ENCODE data around the gene PDCD1.
A peak's percentile ranks its signal among the peaks of the same experiment; 100 is the strongest.

The PDCD1 gene

GRCh38 chr2:241864850-241865213 lies 6.1 kb upstream of the PDCD1 start (continued):
- no peak for TF ChIP-seq ZNF549 (tag by site-specific recombination; IDR thresholded peaks at IDR 0.05)
- no peak for TF ChIP-seq ZNF366 (tag by site-specific recombination; conservative IDR thresholded peaks at IDR 0.05)

DNA sequence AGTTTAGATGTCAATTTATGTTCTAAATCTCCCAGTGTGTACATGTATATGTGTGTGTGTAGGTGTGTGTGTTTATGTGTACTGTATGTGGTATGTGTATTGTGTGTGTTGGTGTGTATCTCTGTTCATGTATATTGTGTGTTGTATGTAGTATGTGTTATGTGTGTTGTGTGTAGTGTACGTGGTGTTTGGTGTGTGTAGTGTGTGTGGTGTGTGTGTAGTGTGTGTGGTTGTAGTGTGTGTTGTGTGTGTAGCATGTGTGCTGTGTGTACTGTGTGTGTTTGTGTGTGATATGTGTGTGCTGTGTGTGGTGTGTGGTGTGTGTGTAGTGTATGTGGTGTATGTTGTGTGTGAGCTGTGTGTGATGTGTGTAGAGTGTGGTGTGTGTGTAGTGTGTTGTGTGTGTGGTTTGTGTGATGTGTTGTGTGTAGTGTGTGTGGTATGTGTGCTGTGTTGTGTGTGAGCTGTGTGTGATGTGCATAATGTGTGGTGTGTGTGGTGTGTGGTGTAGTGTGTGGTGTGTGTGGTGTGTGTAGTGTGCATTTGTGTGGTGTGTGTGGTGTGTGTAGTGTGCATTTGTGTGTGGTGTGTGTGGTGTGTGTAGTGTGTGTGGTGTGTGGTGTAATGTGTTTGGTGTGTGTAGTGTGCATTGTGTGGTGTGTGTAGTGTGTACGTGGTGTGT lies 5.6 kb upstream of the PDCD1 start:
- H3K4me1 ChIP-seq (ENCODE audit: control insufficient read depth, insufficient read depth, low read length) = no peaks in the 10 kb centered on the region
- H3K9me3 ChIP-seq (ENCODE audit: control insufficient read depth, insufficient read depth, low read depth, low read length) = no peaks in the 10 kb centered on the region
- TF ChIP-seq ZBTB26 (tag by site-specific recombination; optimal IDR thresholded peaks at IDR 0.05) (peak; percentile 19), ZNF18 (tag by site-specific recombination; IDR thresholded peaks at IDR 0.05) (peak; percentile 46; the same call in 1 of the 2 replicates), ZNF785 (tag by site-specific recombination; IDR thresholded peaks at IDR 0.05) (0 out of 2 replicates have a peak, but pooled peaks have one; percentile 21), SALL2 (tag by site-specific recombination; IDR thresholded peaks at IDR 0.05; ENCODE audit: borderline replicate concordance) (0 out of 2 replicates have a peak, but pooled peaks have one; percentile 57), ZNF514 (tag by site-specific recombination; IDR thresholded peaks at IDR 0.05) (no peak), ZNF521 (tag by site-specific recombination; IDR thresholded peaks at IDR 0.05) (peak; percentile 42; the same call in 1 of the 2 replicates), ZNF621 (tag by site-specific recombination; IDR thresholded peaks at IDR 0.05) (peak; percentile 43; the same call in 1 of the 2 replicates), ZNF221 (tag by site-specific recombination; IDR thresholded peaks at IDR 0.05; ENCODE audit: borderline replicate concordance) (no peak), CTCF (tag by site-specific recombination; IDR thresholded peaks at IDR 0.05) (no peak), ZNF398 (tag by site-specific recombination; IDR thresholded peaks at IDR 0.05) (0 out of 2 replicates have a peak, but pooled peaks have one; percentile 3)
- TF ChIP-seq, protein P1, sequence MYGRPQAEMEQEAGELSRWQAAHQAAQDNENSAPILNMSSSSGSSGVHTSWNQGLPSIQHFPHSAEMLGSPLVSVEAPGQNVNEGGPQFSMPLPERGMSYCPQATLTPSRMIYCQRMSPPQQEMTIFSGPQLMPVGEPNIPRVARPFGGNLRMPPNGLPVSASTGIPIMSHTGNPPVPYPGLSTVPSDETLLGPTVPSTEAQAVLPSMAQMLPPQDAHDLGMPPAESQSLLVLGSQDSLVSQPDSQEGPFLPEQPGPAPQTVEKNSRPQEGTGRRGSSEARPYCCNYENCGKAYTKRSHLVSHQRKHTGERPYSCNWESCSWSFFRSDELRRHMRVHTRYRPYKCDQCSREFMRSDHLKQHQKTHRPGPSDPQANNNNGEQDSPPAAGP (tag by site-specific recombination; IDR thresholded peaks at IDR 0.05) = no peak
- no peak overlapping the region for H3K27ac ChIP-seq (ENCODE audit: extremely low read depth, low read depth, low read length)
- H3K4me3 ChIP-seq (ENCODE audit: low read depth, low read length) = no peak overlapping the region
- ChIA-PET CTCF (no interaction called here), POLR2A (no interaction called here)
- no peaks in the 10 kb centered on the region for H3K36me3 ChIP-seq (ENCODE audit: control insufficient read depth in 2 of 2, insufficient read depth in 1 of 2, low read length in 2 of 2)

- no peak overlapping the region for H3K4me3 ChIP-seq (ENCODE audit: low read depth, low read length)
- H3K27ac ChIP-seq (ENCODE audit: extremely low read depth, low read depth, low read length) = no peak overlapping the region
- CTCF ChIA-PET = no interaction called here
- POLR2A ChIA-PET = no interaction called here
- no peaks in the 10 kb centered on the region for H3K9me3 ChIP-seq (ENCODE audit: control insufficient read depth, insufficient read depth, low read depth, low read length)
- H3K4me1 ChIP-seq (ENCODE audit: control insufficient read depth, insufficient read depth, low read length) = no peaks in the 10 kb centered on the region
- H3K36me3 ChIP-seq (ENCODE audit: control insufficient read depth in 2 of 2, insufficient read depth in 1 of 2, low read length in 2 of 2) = no peaks in the 10 kb centered on the region
- no peak for TF ChIP-seq BCL11A (tag by site-specific recombination; IDR thresholded peaks at IDR 0.05; ENCODE audit: low read depth)
- TF ChIP-seq ZNF280D (tag by site-specific recombination; IDR thresholded peaks at IDR 0.05) = no peak
- TF ChIP-seq GLI4 (tag by site-specific recombination; IDR thresholded peaks at IDR 0.05) = no peak
- no peak for TF ChIP-seq ZBTB44 (tag by site-specific recombination; IDR thresholded peaks at IDR 0.05)
These were observed 4.9 kb upstream of the PDCD1 start for GRCh38 chr2:241863536-241863954.

All from HEK293 (cell line).